Stomach (tissue), 9 donors: ENCODE results near the gene NLGN1. TPM values are rescaled to one million over a fixed set of nuclear protein-coding genes. Genes with fewer than 3 reads are reported as not detected.
"Not testable (repeated sequence)": the region's sequence is repeated elsewhere in the genome, so short reads cannot be mapped to it uniquely, and the experiment has no call there.

ENCODE experiments used
- DNase-seq, 2 donors: peaks; one replicate each; pipeline versions ENCODE4 v3.0.0 to v3.0.0-alpha.2; 2013 to 2019
- H3K27ac ChIP-seq, 5 donors: fragments of 200-600 bp in 4 of 5; sonication (generic) in 4 of 5; one replicate each; pipeline ENCODE4 v1.5.1; 2013 to 2019; ENCODE audit warnings: mild to moderate bottlenecking in 1 of 5, moderate library complexity in 1 of 5
- H3K27me3 ChIP-seq, 3 donors: fragments of 200-600 bp; sonication (generic); one replicate each; pipeline ENCODE4 v1.5.1; 2017 to 2019; ENCODE audit warnings: mixed run types in 1 of 3
- H3K36me3 ChIP-seq, 4 donors: fragments of 200-600 bp; sonication (generic); 1 replicate in 3 of 4; 2 replicates in 1 of 4; pipeline ENCODE4 v1.5.1; 2016 to 2019
- H3K4me1 ChIP-seq, 4 donors: fragments of 200-600 bp; sonication (generic); one replicate each; pipeline ENCODE4 v1.5.1; 2016 to 2019
- H3K4me3 ChIP-seq, 4 donors: fragments of 200-600 bp; sonication (generic) in 3 of 4; one replicate each; pipeline ENCODE4 v1.5.1; 2016 to 2019; ENCODE audit warnings: mild to moderate bottlenecking in 1 of 4
- H3K9me3 ChIP-seq, 4 donors: fragments of 200-600 bp; sonication (generic); one replicate each; pipeline ENCODE4 v1.5.1; 2016 to 2019
- EP300 ChIP-seq: sonication (generic); formaldehyde crosslinking; IDR thresholded peaks from one replicate; pipeline ENCODE4 v1.6.1; 2017; ENCODE audit warnings: antibody characterized with exemption
- POLR2A ChIP-seq, 4 donors: fragments of 450-650 bp; IDR thresholded peaks; one replicate each; pipeline ENCODE4 v1.6.1; 2016; ENCODE audit warnings: antibody characterized with exemption in 4 of 4, control low read depth in 2 of 4, mild to moderate bottlenecking in 1 of 4, moderate library complexity in 1 of 4
- POLR2AphosphoS5 ChIP-seq, 3 donors: sonication (generic); formaldehyde crosslinking; IDR thresholded peaks; one replicate each; pipeline ENCODE4 v1.6.1; 2016; ENCODE audit warnings: antibody characterized with exemption in 3 of 3
- WGBS, 5 donors: extraction: QIAGEN DNeasy Blood & Tissue Kit in 3 of 5; methylation state at CpG; one replicate each; pipeline versions ENCODE4 v1.1.5 to v1.1.7; 2013 to 2018; 5-methylcytosine and 5-hydroxymethylcytosine counted together
- intact Hi-C: fragments of 100-400 bp; cut with DNase I; formaldehyde crosslinking; loops from one replicate; pipeline ENCODE4 v1.15.1; 2023; ENCODE audit warnings: low total_unique reads
- polyA plus RNA-seq, 3 donors: library from polyadenylated mRNA; stranded (reverse); fragments of 200-250 nt; gene quantifications; one replicate each; pipeline ENCODE4 v1.2.3, GENCODE V29; 2013
- total RNA-seq, 5 donors: library from RNA; depleted of rRNA; stranded (reverse); fragments of >200 nt; gene quantifications; one replicate each; pipeline versions ENCODE4 v1.1.0 to v1.2.3, GENCODE V29; 2014 to 2016
- TF ChIP-seq, protein P1 (sequence below), 7 experiments: fragments of 450-650 bp in 4 of 7; fragments of 200-600 bp in 3 of 7; sonication (generic) in 3 of 7; IDR thresholded peaks; one replicate each; pipeline ENCODE4 v1.5.1; 2016 to 2019; ENCODE audit warnings: antibody characterized with exemption in 7 of 7, control low read depth in 2 of 7, mild to moderate bottlenecking in 1 of 7
- donor health status: healthy with polysubstance abuse.
- donor health status: Bipolar disorder and iron deficiency.
- donor health status: healthy.

The NLGN1 gene
- total and polyA plus RNA-seq, 8 donors, result 0.15 to 45.2 (median 4.8) TPM; not detected in 1

DNA sequence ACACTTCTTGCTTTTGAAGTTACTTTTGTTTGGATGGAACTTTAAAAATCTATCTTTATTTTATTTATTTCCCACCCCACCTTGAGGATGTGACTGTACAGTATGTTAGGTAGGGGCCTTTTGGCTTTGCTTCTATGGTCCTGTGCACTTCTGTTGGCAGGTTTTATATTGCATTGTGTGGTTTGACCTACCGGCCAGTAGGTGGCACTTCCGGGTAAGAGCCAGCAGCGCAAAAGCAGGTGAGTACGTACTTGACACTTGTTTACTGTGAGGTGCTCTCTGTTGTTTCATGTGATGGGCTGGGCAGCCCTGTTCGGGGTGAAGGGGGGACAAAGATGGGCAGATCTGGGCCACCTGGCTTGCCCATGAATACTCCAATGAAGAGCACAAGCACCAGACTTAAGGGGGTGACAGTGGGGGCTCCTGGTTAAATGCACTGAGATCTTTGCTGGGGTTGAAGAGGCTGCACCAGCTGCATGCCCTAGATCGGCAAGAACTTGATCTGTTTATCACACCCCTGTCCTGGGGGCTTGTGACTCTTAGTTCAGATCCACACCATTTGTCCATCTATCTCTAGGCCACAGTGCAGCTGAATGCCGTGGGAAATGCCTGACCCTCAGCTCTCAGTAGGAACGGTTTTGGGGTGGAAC lies 131.6 kb downstream of the NLGN1 start:
- TF ChIP-seq POLR2A (IDR thresholded peaks at IDR 0.05), result no peak
- TF ChIP-seq, protein P1, sequence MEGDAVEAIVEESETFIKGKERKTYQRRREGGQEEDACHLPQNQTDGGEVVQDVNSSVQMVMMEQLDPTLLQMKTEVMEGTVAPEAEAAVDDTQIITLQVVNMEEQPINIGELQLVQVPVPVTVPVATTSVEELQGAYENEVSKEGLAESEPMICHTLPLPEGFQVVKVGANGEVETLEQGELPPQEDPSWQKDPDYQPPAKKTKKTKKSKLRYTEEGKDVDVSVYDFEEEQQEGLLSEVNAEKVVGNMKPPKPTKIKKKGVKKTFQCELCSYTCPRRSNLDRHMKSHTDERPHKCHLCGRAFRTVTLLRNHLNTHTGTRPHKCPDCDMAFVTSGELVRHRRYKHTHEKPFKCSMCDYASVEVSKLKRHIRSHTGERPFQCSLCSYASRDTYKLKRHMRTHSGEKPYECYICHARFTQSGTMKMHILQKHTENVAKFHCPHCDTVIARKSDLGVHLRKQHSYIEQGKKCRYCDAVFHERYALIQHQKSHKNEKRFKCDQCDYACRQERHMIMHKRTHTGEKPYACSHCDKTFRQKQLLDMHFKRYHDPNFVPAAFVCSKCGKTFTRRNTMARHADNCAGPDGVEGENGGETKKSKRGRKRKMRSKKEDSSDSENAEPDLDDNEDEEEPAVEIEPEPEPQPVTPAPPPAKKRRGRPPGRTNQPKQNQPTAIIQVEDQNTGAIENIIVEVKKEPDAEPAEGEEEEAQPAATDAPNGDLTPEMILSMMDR (IDR thresholded peaks at IDR 0.05), result peak in 3 of 7 experiments; percentile 27 to 30 (median 29)
- Histone ChIP-seq H3K4me3 (no peak overlapping the region), H3K4me1 (no peaks in the 10 kb centered on the region), H3K9me3 (peaks cover 0 to 18% (median 8%) of the 10 kb centered on the region in 4 donors), H3K36me3 (no peaks in the 10 kb centered on the region), H3K27me3 (no peaks in the 10 kb centered on the region), H3K27ac (no peak overlapping the region)
- 44 to 49% (median 47%) methylated on average over 7 to 8 of the region's 8 CpGs for WGBS, 5 donors
- peak in 1 of 2 donors; percentile 39 for DNase-seq
- intact Hi-C loops, result no loop called here

GRCh38 chr3:173531602-173532001 lies 134.1 kb downstream of the NLGN1 start:
- Histone ChIP-seq H3K4me3 (no peak overlapping the region), H3K4me1 (no peaks in the 10 kb centered on the region), H3K9me3 (peaks cover 0 to 8% (median 0%) of the 10 kb centered on the region in 4 donors), H3K36me3 (no peaks in the 10 kb centered on the region), H3K27me3 (no peaks in the 10 kb centered on the region), H3K27ac (no peak overlapping the region)
- TF ChIP-seq POLR2AphosphoS5 (IDR thresholded peaks at IDR 0.05), result no peak
- TF ChIP-seq EP300, result no peak
- no peak for TF ChIP-seq POLR2A (IDR thresholded peaks at IDR 0.05)
- TF ChIP-seq, protein P1 (IDR thresholded peaks at IDR 0.05), result no peak
- DNase-seq, result no peak
- intact Hi-C loops, result no loop called here
- WGBS, 5 donors, result 88 to 95% (median 89%) methylated on average over 1 of the region's 1 CpG

GRCh38 chr3:173538410-173538809 lies 140.9 kb downstream of the NLGN1 start:
- WGBS, 5 donors, result 93 to 97% (median 95%) methylated on average over 5 of the region's 5 CpGs

GRCh38 chr3:173545590-173545989 lies 148.0 kb downstream of the NLGN1 start:
- H3K4me1 ChIP-seq, DNase-seq, H3K27me3 ChIP-seq, intact Hi-C loops, H3K4me3 ChIP-seq, H3K27ac ChIP-seq, H3K36me3 ChIP-seq, H3K9me3 ChIP-seq: not testable (repeated sequence)
- WGBS, 5 donors, result 82 to 95% (median 90%) methylated on average over 2 of the region's 2 CpGs

More at GRCh38 chr3:173538410-173538809, 140.9 kb downstream of the NLGN1 start:
- Histone ChIP-seq H3K9me3 (no peaks in the 10 kb centered on the region), H3K27me3 (no peaks in the 10 kb centered on the region), H3K27ac (no peak overlapping the region), H3K4me3 (no peak overlapping the region), H3K4me1 (no peaks in the 10 kb centered on the region), H3K36me3 (no peaks in the 10 kb centered on the region)
- intact Hi-C loops, result no loop called here
- no peak for DNase-seq
- TF ChIP-seq, protein P1 (IDR thresholded peaks at IDR 0.05), result peak in 1 of 7 experiments; percentile 17
- no peak for TF ChIP-seq POLR2AphosphoS5 (IDR thresholded peaks at IDR 0.05)

GRCh38 chr3:173547070-173547469 lies 149.5 kb downstream of the NLGN1 start:
- H3K27ac ChIP-seq, result no peak overlapping the region
- H3K4me1 ChIP-seq, result no peaks in the 10 kb centered on the region
- H3K36me3 ChIP-seq, result no peaks in the 10 kb centered on the region
- no peak for DNase-seq
- H3K4me3 ChIP-seq, result no peak overlapping the region
- no peak for TF ChIP-seq POLR2A (IDR thresholded peaks at IDR 0.05)
- TF ChIP-seq, protein P1 (IDR thresholded peaks at IDR 0.05), result no peak
- TF ChIP-seq EP300, result no peak
- no peak for TF ChIP-seq POLR2AphosphoS5 (IDR thresholded peaks at IDR 0.05)
- intact Hi-C loops, result no loop called here
- H3K27me3 ChIP-seq, result no peaks in the 10 kb centered on the region
- H3K9me3 ChIP-seq, result no peaks in the 10 kb centered on the region
- WGBS, 5 donors, result 82 to 90% (median 90%) methylated on average over 6 of the region's 6 CpGs
